GM19328 (cell line): ENCODE measurements around the gene ITGAE.

ENCODE experiments used
- ATAC-seq: cut with Tn5 transposase; IDR thresholded peaks from one replicate; pipeline ENCODE4 v1.9.1; 2021; ENCODE audit warnings: mild to moderate bottlenecking, moderate library complexity; ENCODE audit not compliant: unreplicated experiment

The ITGAE gene

GRCh38 chr17:3817851-3818605 is 17.0 kb upstream of the ITGAE start:
- ATAC-seq, result no peak

GRCh38 chr17:3815925-3816324 is 14.9 kb upstream of the ITGAE start:
- no peak for ATAC-seq

GRCh38 chr17:3815122-3815521 is 14.1 kb upstream of the ITGAE start:
- no peak for ATAC-seq

GRCh38 chr17:3814361-3814760 is 13.4 kb upstream of the ITGAE start:
- ATAC-seq, result no peak

- no peak for ATAC-seq
Observed at GRCh38 chr17:3813171-3813570, 12.2 kb upstream of the ITGAE start.

- ATAC-seq, result no peak
Observed at GRCh38 chr17:3812771-3813170, 11.8 kb upstream of the ITGAE start.

GRCh38 chr17:3812284-3812683 is 11.3 kb upstream of the ITGAE start:
- no peak for ATAC-seq

- no peak for ATAC-seq
Observed at GRCh38 chr17:3810019-3810418, 9.0 kb upstream of the ITGAE start.

- ATAC-seq, result no peak
Observed at GRCh38 chr17:3809135-3809534, 8.1 kb upstream of the ITGAE start.

- no peak for ATAC-seq
Observed at GRCh38 chr17:3808701-3809100, 7.7 kb upstream of the ITGAE start.

- ATAC-seq, result no peak
Observed at GRCh38 chr17:3805581-3805980, 4.6 kb upstream of the ITGAE start.

- ATAC-seq, result no peak
Observed at GRCh38 chr17:3804503-3804931, 3.5 kb upstream of the ITGAE start.

- ATAC-seq, result no peak
Observed at GRCh38 chr17:3803308-3803640, 2.3 kb upstream of the ITGAE start.

GRCh38 chr17:3802461-3803307 is 1.7 kb upstream of the ITGAE start:
- no peak for ATAC-seq

- no peak for ATAC-seq
Observed at GRCh38 chr17:3801792-3802191, 804 bp upstream of the ITGAE start.

- ATAC-seq, result no peak
Observed at GRCh38 chr17:3801347-3801746, 359 bp upstream of the ITGAE start.

GRCh38 chr17:3799181-3799945 is 1.6 kb downstream of the ITGAE start:
- ATAC-seq, result no peak

- no peak for ATAC-seq
Observed at GRCh38 chr17:3798273-3799180, 2.5 kb downstream of the ITGAE start.

GRCh38 chr17:3796822-3797170 is 4.2 kb downstream of the ITGAE start:
- peak; percentile 36 for ATAC-seq

- ATAC-seq, result peak; percentile 63
Observed at GRCh38 chr17:3796110-3796821, 4.7 kb downstream of the ITGAE start.
